Upper lobe of right lung (tissue), 1 donor: ENCODE measurements around the gene FKBP1B. TPM values are rescaled to one million over a fixed set of nuclear protein-coding genes. Genes with fewer than 3 reads are reported as not detected.

Experiments
- ATAC-seq: fragments of 200-7000 bp; cut with Tn5 transposase; one replicate; pipeline ENCODE4 v1.9.1; 2020; ENCODE audit warnings: mild to moderate bottlenecking, moderate library complexity
- DNase-seq: peaks from one replicate; pipeline ENCODE4 v3.0.0-alpha.2; 2020
- H3K27ac ChIP-seq: fragments of 200-600 bp; one replicate; pipeline ENCODE4 v1.8.0; 2022
- H3K27me3 ChIP-seq: fragments of 200-600 bp; one replicate; pipeline ENCODE4 v1.8.0; 2022; ENCODE audit warnings: mild to moderate bottlenecking
- H3K36me3 ChIP-seq: fragments of 200-600 bp; one replicate; pipeline ENCODE4 v1.8.0; 2022
- H3K4me1 ChIP-seq: fragments of 200-600 bp; one replicate; pipeline ENCODE4 v1.8.0; 2022
- H3K4me3 ChIP-seq: fragments of 200-600 bp; one replicate; pipeline ENCODE4 v1.8.0; 2022; ENCODE audit warnings: mild to moderate bottlenecking
- H3K9me3 ChIP-seq: fragments of 200-600 bp; one replicate; pipeline ENCODE4 v1.8.0; 2022
- CTCF ChIP-seq: fragments of 200-600 bp; IDR thresholded peaks from one replicate; pipeline ENCODE4 v1.8.0; 2022; ENCODE audit warnings: antibody characterized with exemption
- intact Hi-C: fragments of 100-400 bp; cut with DNase I; formaldehyde crosslinking; loops from one replicate; pipeline ENCODE4 v1.11.0; 2022
- total RNA-seq: library from RNA; stranded (reverse); fragmentation: NEBNext Ultra II Directional; extraction: Animal tissue kit (Norgen Biotek cat#: 25700); gene quantifications from one replicate; pipeline ENCODE4 v1.2.1, GENCODE V29; 2021
- donor health status: DM: no; HTN: yes; CAD: no; lungs with severe emphysema.

The FKBP1B gene
- total RNA-seq, 1 donor from 2014 or later, result 13.2 TPM

GRCh38 chr2:24082787-24083566, 33.4 kb downstream of the FKBP1B start:
- DNase-seq, result no peak
- Histone ChIP-seq H3K9me3 (no peaks in the 10 kb centered on the region), H3K36me3 (peaks cover 37% of the 10 kb centered on the region), H3K4me3 (peak overlapping the region; percentile 63), H3K4me1 (peaks cover 23% of the 10 kb centered on the region), H3K27me3 (no peaks in the 10 kb centered on the region), H3K27ac (peak overlapping the region; percentile 92)
- ATAC-seq, result no peak
- TF ChIP-seq CTCF, result no peak
- intact Hi-C loops, result no loop called here

- H3K9me3 ChIP-seq, result no peaks in the 10 kb centered on the region
- H3K36me3 ChIP-seq, result peaks cover 36% of the 10 kb centered on the region
- peak overlapping the region; percentile 63 for H3K4me3 ChIP-seq
- peak overlapping the region; percentile 92 for H3K27ac ChIP-seq
- no peak for TF ChIP-seq CTCF
- peak; percentile 97 for DNase-seq
- H3K4me1 ChIP-seq, result peaks cover 22% of the 10 kb centered on the region
- intact Hi-C loops, result no loop called here
- no peaks in the 10 kb centered on the region for H3K27me3 ChIP-seq
- ATAC-seq, result no peak
Measured at GRCh38 chr2:24083567-24084385, 34.2 kb downstream of the FKBP1B start.

- Histone ChIP-seq H3K36me3 (peaks cover 32% of the 10 kb centered on the region), H3K9me3 (no peaks in the 10 kb centered on the region), H3K27me3 (no peaks in the 10 kb centered on the region), H3K4me3 (peak within 1 kb of the TSS; percentile 63), H3K4me1 (peaks cover 22% of the 10 kb centered on the region), H3K27ac (peak within 1 kb of the TSS; percentile 92)
- peak; percentile 98 for TF ChIP-seq CTCF
- DNase-seq (peak; percentile 95), ATAC-seq (peak; percentile 94)
- intact Hi-C loops, result no loop called here
Measured at GRCh38 chr2:24084386-24085199, 35.1 kb downstream of the FKBP1B start, which contains the start of gene TP53I3. Gene TP53I3 (minus strand): TSS chr2:24084834. CDS start chr2:24084326, 508 bp downstream.

GRCh38 chr2:24085200-24085489, 35.6 kb downstream of the FKBP1B start:
- Histone ChIP-seq H3K27ac (peak overlapping the region; percentile 92), H3K36me3 (peaks cover 30% of the 10 kb centered on the region), H3K4me3 (peak overlapping the region; percentile 63), H3K9me3 (no peaks in the 10 kb centered on the region), H3K4me1 (peaks cover 22% of the 10 kb centered on the region), H3K27me3 (no peaks in the 10 kb centered on the region)
- ATAC-seq (no peak), DNase-seq (no peak)
- intact Hi-C loops, result no loop called here
- no peak for TF ChIP-seq CTCF

GRCh38 chr2:24086241-24086640, 36.7 kb downstream of the FKBP1B start:
- intact Hi-C loops, result no loop called here
- no peak overlapping the region for H3K4me3 ChIP-seq

More at GRCh38 chr2:24086241-24086640, 36.7 kb downstream of the FKBP1B start:
- no peak for TF ChIP-seq CTCF
- Histone ChIP-seq H3K9me3 (no peaks in the 10 kb centered on the region), H3K4me1 (peaks cover 22% of the 10 kb centered on the region), H3K27ac (no peak overlapping the region), H3K27me3 (no peaks in the 10 kb centered on the region), H3K36me3 (peaks cover 20% of the 10 kb centered on the region)
- DNase-seq (no peak), ATAC-seq (no peak)
